OCI-M2 (cell line): ENCODE data around the gene WDFY3.

Experiments
- DNase-seq: peaks from one replicate; lab custom pipeline; 2025; ENCODE audit not compliant: unreplicated experiment; lab: John Stamatoyannopoulos, UW

The WDFY3 gene

DNA sequence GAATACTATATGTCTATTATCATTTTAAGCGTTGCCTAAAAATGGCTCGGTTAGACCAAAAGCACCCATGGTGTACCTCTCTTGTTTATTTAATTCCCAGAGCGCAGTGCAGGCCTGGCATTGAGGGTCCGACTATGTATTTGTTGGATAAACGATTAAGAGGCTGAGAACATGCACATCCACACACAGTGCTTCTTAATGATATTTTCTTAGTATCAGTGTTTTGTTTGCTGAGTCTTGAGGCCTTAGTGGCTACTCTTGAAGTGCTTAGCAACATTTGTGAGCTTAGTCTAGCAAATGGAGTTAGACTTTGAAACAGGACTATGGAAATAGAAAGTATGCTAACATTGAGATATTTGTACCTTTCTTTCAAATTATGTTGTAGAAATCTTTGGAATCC lies 339.8 kb downstream of the WDFY3 start:
- DNase-seq, result no peak

DNA sequence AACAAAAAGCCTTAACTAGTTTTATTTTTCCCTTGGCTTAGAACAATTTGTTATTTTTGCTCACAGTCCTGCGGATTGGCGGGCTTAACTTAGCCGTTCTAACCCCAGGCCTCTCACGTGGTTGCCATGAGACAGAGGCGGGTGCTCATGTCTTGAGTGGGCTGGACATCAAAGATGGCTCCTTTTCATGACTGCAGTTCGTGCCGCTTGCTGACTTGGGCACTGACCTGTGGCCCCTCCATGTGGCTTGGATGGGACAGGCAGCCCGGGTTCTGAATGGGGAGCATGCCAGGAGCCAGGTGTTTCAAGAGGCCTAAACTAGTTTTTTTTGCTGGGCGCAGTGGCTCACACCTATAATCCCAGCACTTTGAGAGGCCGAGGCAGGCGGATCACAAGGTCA lies 342.8 kb downstream of the WDFY3 start:
- DNase-seq, result no peak

DNA sequence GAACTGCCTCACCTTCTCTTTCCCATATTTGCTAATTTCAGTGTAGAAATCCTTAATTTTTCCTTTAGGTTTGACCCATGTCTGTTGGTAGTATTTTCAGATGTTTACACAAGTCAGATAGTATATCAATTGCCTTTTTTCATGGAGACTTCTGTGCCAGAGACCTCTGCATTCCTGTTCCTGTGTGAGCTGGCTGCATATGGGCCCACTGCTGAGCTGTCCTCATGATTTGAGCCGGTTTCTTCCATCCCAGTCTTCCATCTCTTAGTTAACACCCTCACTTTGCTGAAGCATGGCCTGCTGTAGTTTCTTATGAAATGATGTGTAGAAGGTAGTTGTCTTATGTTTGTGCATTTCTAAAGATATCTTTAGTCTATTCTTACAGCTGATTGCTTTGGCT lies 343.5 kb downstream of the WDFY3 start:
- no peak for DNase-seq
